ENCODE data around the gene NRXN3. TPM values are rescaled to one million over a fixed set of nuclear protein-coding genes. Genes with fewer than 3 reads are reported as not detected.

NRXN3 gene
- total and polyA plus RNA-seq, 2 of the 13 experiments (the other 11 are each of a cell fraction or from before 2014, with no cell fraction given): 0.03 TPM; not detected in 1

DNA sequence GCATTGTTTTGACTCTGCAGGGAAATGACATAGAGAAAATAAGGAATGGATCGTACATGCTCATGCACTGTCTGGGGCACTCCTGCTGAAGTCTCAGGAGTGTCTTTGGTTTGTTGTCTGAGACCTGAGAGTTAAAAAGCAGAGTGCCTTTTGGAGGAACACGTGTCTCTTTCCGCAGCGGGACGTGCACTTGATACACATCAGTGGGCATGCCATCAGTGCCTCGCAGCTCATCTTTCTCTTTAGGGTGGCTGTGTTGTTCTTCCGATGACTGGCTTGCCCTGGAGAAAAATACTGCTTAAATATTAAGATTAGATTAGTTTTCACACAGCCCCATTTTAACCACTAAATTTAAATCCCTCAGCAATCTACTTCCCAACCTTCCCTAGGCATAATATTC, 1205.2 kb downstream of the NRXN3 start:
- FAIRE-seq (no peak), DNase-seq (ENCODE audit: low spot score) (no peak), ATAC-seq (no peak)
- peaks cover 59% of the 10 kb centered on the region for H3K9me3 ChIP-seq (ENCODE audit: low read length)
- no peak overlapping the region for H3K9ac ChIP-seq (ENCODE audit: insufficient read depth, low read depth, low read length)
- CTCF ChIA-PET (ENCODE audit: low intra/inter-chr PET ratio, low total read pairs): no interaction called here
- BruUV-seq (replicated peaks): no TSS peak
- no peaks in the 10 kb centered on the region for H3K79me2 ChIP-seq (ENCODE audit: insufficient read depth, low read length)
- no peaks in the 10 kb centered on the region for H3K36me3 ChIP-seq (replicated peaks in 1 of 2; ENCODE audit: control insufficient read depth in 1 of 2, insufficient read depth in 2 of 2, low read length in 2 of 2)
- no peak for TF ChIP-seq RAD51 (IDR thresholded peaks at IDR 0.05; ENCODE audit: borderline replicate concordance)
- TF ChIP-seq, protein P1, sequence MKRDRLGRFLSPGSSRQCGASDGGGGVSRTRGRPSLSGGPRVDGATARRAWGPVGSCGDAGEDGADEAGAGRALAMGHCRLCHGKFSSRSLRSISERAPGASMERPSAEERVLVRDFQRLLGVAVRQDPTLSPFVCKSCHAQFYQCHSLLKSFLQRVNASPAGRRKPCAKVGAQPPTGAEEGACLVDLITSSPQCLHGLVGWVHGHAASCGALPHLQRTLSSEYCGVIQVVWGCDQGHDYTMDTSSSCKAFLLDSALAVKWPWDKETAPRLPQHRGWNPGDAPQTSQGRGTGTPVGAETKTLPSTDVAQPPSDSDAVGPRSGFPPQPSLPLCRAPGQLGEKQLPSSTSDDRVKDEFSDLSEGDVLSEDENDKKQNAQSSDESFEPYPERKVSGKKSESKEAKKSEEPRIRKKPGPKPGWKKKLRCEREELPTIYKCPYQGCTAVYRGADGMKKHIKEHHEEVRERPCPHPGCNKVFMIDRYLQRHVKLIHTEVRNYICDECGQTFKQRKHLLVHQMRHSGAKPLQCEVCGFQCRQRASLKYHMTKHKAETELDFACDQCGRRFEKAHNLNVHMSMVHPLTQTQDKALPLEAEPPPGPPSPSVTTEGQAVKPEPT (CRISPR knock-in tag; IDR thresholded peaks at IDR 0.05; ENCODE audit: low read depth): no peak
- TF ChIP-seq ZMAT3 (CRISPR knock-in tag; conservative IDR thresholded peaks at IDR 0.05): no peak
- TF ChIP-seq TFAP4 (IDR thresholded peaks at IDR 0.05; ENCODE audit: borderline replicate concordance, low read depth): no peak
- WGBS (ENCODE audit: low lambda C conversion rate): 38% methylated on average over 5 of the region's 7 CpGs
- H3K4me2 ChIP-seq (ENCODE audit: low read depth, low read length): no peak overlapping the region
- intact Hi-C loops (cut with micrococcal nuclease; ENCODE audit: unreplicated experiment) (no loop called here), in situ Hi-C loops (cut with HindIII; ENCODE audit: extremely low pct_ligation_motif_present, low pct_unique_long_range_greater_than_20kb) (no loop called here)
- H4K20me1 ChIP-seq (ENCODE audit: insufficient read depth, low read length): no peaks in the 10 kb centered on the region
- H3K27me3 ChIP-seq (ENCODE audit: control insufficient read depth in 1 of 2, insufficient read depth in 2 of 2, low read length in 2 of 2): no peaks in the 10 kb centered on the region
- H2AFZ ChIP-seq (ENCODE audit: low read length): no peak overlapping the region
- H3K4me3 ChIP-seq (replicated peaks in 1 of 3; ENCODE audit: insufficient read depth in 1 of 3, low read depth in 2 of 3, low read length in 3 of 3): no peak overlapping the region
- H3K4me1 ChIP-seq (ENCODE audit: insufficient read depth, low read length): no peaks in the 10 kb centered on the region
- no peak overlapping the region for H3K27ac ChIP-seq (ENCODE audit: extremely low read length, insufficient read depth, low read length)
- POLR2A ChIA-PET: no interaction called here

GRCh38 chr14:79376557-79376956, 1206.4 kb downstream of the NRXN3 start:
- POLR2A ChIA-PET: no interaction called here
- TF ChIP-seq ATF7 (IDR thresholded peaks at IDR 0.05): peak; percentile 48; the same call in 1 of the 2 replicates
- no peak for TF ChIP-seq ATF7 (CRISPR knock-in tag; IDR thresholded peaks at IDR 0.05)
- no peak for TF ChIP-seq ZNF788 (CRISPR knock-in tag; IDR thresholded peaks at IDR 0.05; ENCODE audit: borderline replicate concordance)
- TF ChIP-seq ARHGAP35 (CRISPR knock-in tag; IDR thresholded peaks at IDR 0.05; ENCODE audit: borderline replicate concordance): no peak
- no peak for TF ChIP-seq CEBPG (CRISPR knock-in tag; IDR thresholded peaks at IDR 0.05)
- TF ChIP-seq ZFP36L2 (CRISPR knock-in tag; IDR thresholded peaks at IDR 0.05): no peak
- no peak for TF ChIP-seq MYNN (CRISPR knock-in tag; IDR thresholded peaks at IDR 0.05; ENCODE audit: low read depth)
- no peak for TF ChIP-seq ZNF879 (CRISPR knock-in tag; IDR thresholded peaks at IDR 0.05)
- DNase-seq (ENCODE audit: low spot score): no peak
- intact Hi-C loops (cut with micrococcal nuclease; ENCODE audit: unreplicated experiment) (no loop called here), in situ Hi-C loops (cut with HindIII; ENCODE audit: extremely low pct_ligation_motif_present, low pct_unique_long_range_greater_than_20kb) (no loop called here)
- Histone ChIP-seq H4K20me1 (ENCODE audit: insufficient read depth, low read length) (no peaks in the 10 kb centered on the region), H3K27me3 (ENCODE audit: control insufficient read depth in 1 of 2, insufficient read depth in 2 of 2, low read length in 2 of 2) (no peaks in the 10 kb centered on the region), H3K4me3 (replicated peaks in 1 of 3; ENCODE audit: insufficient read depth in 1 of 3, low read depth in 2 of 3, low read length in 3 of 3) (no peak overlapping the region), H3K27ac (ENCODE audit: extremely low read length, insufficient read depth, low read length) (no peak overlapping the region), H2AFZ (ENCODE audit: low read length) (no peak overlapping the region), H3K9me3 (ENCODE audit: low read length) (peaks cover 59% of the 10 kb centered on the region), H3K79me2 (ENCODE audit: insufficient read depth, low read length) (no peaks in the 10 kb centered on the region), H3K4me1 (ENCODE audit: insufficient read depth, low read length) (no peaks in the 10 kb centered on the region), H3K36me3 (replicated peaks in 1 of 2; ENCODE audit: control insufficient read depth in 1 of 2, insufficient read depth in 2 of 2, low read length in 2 of 2) (no peaks in the 10 kb centered on the region), H3K9ac (ENCODE audit: insufficient read depth, low read depth, low read length) (no peak overlapping the region), H3K4me2 (ENCODE audit: low read depth, low read length) (no peak overlapping the region)
- CTCF ChIA-PET (ENCODE audit: low intra/inter-chr PET ratio, low total read pairs): no interaction called here
- no peak for FAIRE-seq
- ATAC-seq: no peak
- BruUV-seq (replicated peaks): no TSS peak
- WGBS (ENCODE audit: low lambda C conversion rate): 38% methylated on average over 1 of the region's 1 CpG

All from HepG2 (cell line).